Measurements from ENCODE around the gene ICAM5.
"Not testable (repeated sequence)": the region's sequence is repeated elsewhere in the genome, so short reads cannot be mapped to it uniquely, and the experiment has no call there.

Gene ICAM5, protein sequence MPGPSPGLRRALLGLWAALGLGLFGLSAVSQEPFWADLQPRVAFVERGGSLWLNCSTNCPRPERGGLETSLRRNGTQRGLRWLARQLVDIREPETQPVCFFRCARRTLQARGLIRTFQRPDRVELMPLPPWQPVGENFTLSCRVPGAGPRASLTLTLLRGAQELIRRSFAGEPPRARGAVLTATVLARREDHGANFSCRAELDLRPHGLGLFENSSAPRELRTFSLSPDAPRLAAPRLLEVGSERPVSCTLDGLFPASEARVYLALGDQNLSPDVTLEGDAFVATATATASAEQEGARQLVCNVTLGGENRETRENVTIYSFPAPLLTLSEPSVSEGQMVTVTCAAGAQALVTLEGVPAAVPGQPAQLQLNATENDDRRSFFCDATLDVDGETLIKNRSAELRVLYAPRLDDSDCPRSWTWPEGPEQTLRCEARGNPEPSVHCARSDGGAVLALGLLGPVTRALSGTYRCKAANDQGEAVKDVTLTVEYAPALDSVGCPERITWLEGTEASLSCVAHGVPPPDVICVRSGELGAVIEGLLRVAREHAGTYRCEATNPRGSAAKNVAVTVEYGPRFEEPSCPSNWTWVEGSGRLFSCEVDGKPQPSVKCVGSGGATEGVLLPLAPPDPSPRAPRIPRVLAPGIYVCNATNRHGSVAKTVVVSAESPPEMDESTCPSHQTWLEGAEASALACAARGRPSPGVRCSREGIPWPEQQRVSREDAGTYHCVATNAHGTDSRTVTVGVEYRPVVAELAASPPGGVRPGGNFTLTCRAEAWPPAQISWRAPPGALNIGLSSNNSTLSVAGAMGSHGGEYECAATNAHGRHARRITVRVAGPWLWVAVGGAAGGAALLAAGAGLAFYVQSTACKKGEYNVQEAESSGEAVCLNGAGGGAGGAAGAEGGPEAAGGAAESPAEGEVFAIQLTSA

DNA sequence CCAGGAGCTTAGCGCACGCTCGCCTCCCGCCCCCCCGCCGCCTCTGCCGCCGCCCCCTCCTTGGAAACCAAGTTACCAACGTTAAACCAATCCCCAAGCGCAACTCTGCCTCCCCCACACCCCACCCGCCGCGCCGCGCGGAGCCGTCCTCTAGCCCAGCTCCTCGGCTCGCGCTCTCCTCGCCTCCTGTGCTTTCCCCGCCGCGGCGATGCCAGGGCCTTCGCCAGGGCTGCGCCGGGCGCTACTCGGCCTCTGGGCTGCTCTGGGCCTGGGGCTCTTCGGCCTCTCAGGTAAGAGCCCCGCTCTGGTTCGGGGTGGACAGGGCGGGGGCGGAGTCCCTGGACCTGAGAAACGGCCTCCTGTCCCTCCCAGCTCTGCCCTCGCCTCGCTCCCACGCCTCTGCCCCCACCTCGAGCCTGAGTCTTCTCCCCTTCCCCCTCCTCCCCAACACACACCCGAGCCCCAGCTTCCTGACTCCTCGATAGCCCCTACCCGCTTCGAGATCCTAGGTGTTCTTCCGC lies at the start of gene ICAM5:
Gene ICAM5 (plus strand): TSS at position 117 of the 521 bp plus-strand sequence. CDS start 92 bp downstream, at position 209.
- peak; percentile 52 for DNase-seq

GRCh38 chr19:10241826-10242449 lies 47.8 kb upstream of the ICAM5 start:
- not testable (repeated sequence) for DNase-seq

DNA sequence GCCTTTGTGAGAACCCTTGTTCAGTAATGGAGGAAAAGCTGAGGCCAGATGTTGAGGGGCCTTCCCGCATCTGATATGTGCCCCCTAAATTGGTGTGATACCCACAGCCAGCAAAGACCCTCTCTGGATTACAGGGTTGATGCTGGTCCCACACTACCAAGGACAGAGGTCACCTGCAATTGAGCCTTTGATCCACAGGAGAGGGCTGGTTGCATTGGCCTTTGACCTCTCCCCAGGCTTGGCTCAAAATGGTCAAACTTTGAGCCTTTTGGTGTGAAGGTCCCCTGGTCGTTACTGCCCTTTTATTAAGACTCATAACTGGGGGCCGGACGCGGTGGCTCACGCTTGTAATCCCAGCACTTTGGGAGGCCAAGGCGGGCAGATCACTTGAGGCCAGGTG lies 46.1 kb upstream of the ICAM5 start:
- DNase-seq, result no peak

- no peak for DNase-seq
Observed at GRCh38 chr19:10245189-10245939, 44.4 kb upstream of the ICAM5 start.

DNA sequence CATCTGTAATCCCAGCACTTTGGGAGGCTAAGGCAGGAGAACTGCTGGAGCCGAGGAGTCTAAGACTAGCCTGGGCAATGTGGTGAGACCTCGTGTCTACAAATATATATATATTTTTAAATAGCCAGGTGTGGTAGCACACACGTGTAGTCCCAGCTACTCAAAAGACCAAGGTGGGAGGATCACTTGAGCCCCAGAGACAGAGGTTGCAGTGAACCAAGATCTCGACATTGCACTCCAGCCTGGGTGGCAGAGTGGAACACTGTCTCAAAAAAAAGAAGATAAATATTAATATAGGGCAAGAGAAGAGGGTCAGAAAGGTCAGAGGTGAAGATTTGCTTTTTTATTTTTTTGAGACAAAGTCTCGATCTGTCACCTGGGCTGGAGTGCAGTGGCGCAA lies 43.2 kb upstream of the ICAM5 start:
- no peak for DNase-seq

- peak; percentile 92 for DNase-seq
Observed at GRCh38 chr19:10251792-10252694, 37.7 kb upstream of the ICAM5 start, which contains the start of gene MRPL4. Gene MRPL4 (plus strand): TSS chr19:10252214. CDS start chr19:10252254, 40 bp downstream.

- DNase-seq, result no peak
Observed at GRCh38 chr19:10252707-10253106, 37.0 kb upstream of the ICAM5 start.

DNA sequence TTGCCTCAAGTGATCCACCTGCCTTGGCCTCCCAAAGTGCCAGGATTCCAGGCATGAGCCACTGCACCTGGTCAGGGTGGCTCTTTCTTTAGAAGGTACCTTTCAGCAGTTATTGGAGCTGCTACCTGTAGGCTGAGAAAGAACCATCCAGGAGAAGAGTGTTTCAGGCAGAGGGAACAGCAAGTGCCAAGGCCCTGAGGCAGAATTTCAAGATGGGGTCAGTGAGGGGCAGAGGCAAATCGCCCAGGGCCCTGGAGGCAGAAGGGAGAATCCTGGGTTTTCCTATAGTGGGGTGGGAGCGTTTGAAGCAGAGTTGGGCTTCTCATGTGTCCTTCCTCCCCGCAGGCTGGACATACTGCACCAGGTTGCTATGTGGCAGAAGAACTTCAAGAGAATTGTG lies 35.5 kb upstream of the ICAM5 start:
- DNase-seq, result no peak

DNA sequence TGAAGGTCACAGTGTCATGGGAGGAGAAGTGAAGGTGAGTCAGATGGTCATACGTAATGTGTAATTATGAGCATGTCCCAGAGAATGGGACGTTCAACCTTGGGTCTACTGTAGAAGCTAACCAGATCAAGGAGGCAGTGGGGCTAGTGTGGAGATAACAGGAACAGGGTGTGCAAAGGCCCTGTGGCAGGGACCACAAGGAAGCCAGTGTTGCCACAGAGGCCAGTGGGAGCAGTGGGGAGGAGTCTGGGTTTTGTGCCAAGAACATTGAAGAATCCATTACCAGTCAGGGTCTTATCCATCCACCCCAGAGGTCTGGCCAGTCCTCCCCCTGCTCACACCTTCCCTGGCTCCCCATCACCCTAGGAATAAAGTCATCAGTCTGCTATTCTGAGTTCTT lies 34.4 kb upstream of the ICAM5 start:
- no peak for DNase-seq

DNA sequence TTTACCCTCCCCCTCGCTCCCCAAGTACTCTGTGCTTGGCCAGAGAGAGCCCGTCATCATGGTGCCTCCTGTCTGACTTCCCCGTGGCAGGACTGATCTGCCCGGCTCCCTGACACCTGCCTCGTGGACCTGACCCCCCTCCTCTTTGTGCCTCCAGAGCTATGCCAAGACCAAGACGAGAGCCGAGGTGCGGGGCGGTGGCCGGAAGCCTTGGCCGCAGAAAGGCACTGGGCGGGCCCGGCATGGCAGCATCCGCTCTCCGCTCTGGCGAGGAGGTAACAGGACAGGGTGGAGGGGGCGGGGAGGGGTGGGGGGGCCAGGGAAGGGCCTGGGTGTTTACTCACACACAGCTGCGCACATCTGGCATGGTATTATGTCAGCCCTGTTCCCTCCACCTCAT lies 33.2 kb upstream of the ICAM5 start:
- DNase-seq, result no peak

- DNase-seq, result no peak
Observed at GRCh38 chr19:10256970-10257615, 32.7 kb upstream of the ICAM5 start.

GRCh38 chr19:10258080-10258710 lies 31.6 kb upstream of the ICAM5 start:
- DNase-seq, result no peak

GRCh38 chr19:10259162-10259905 lies 30.4 kb upstream of the ICAM5 start:
- peak; percentile 82 for DNase-seq

DNA sequence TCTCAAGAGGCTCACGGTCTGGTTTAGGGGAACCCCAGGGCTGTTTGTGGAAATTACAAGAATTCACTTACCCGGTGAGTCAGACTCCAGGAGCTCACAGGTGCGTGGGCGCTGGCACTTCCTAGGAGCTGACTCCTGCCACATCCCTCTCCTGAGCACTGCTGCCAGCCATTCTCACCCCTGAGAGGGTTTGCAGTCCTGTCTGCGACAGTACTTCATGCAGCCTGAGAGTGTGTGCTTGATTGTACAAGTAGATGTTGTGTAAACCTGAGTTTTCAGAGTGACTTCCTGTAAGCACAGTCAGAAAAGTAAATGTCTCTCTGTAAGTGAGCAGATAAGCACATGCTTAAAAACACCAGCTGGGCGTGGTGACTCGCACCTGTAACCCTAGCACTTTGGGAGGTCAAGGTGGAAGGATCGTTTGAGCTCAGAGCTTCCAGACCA lies 29.6 kb upstream of the ICAM5 start:
- DNase-seq, result no peak

- DNase-seq, result no peak
Observed at GRCh38 chr19:10262771-10263170, 27.0 kb upstream of the ICAM5 start.

DNA sequence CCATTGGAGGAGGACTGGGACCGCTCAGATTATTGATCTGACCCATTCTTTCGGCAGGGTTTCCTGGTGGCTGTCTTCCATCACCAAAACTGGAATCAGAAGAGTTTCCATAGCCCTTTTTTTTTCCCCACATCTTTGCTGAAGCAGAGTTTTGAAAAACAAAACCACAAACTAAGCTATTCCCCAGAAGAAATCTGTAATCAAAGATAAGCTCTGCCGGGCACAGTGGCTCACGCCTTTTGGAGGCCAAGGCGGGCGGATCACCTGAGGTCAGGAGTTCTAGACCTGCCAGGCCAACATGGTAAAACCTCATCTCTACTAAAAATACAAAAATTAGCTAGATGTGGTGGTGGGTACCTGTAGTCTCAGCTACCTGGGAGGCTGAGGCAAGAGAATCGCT lies 23.0 kb upstream of the ICAM5 start:
- DNase-seq, result no peak

- no peak for DNase-seq
Observed at GRCh38 chr19:10268071-10268470, 21.7 kb upstream of the ICAM5 start.

DNA sequence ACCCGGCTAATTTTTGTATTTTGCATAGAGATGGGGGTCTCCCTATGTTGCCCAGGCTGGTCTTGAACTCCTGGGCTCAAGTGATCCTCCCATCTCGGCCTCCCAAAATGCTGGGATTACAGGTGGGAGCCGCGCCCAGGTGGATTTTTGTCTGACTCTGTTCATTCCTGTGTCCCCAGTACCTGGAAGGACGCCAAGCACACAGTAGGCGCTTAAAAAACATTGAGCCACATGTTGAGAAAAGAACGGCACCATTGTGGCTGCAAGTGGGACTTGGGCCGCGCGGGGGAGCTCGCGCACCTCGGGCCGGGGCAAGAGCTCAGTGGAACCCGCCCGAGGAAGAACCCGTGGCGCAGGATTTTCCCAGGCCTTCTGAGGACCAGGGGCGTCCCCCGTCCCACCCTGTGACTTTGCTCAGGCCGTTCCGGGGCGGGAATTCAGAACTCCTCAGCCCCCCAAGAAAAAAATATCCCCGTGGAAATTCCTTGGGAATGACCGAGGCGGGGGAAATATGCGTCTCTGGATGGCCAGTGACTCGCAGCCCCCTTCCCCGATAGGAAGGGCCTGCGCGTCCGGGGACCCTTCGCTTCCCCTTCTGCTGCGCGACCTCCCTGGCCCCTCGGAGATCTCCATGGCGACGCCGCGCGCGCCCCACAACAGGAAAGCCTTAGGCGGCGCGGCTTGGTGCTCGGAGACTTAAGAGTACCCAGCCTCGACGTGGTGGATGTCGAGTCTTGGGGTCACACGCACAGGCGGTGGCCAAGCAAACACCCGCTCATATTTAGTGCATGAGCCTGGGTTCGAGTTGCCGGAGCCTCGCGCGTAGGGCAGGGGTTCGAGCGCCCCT lies 20.2 kb upstream of the ICAM5 start:
- peak; percentile 93 for DNase-seq
